A549 (cell line): ENCODE data around the gene PTPA.

Source experiments
- EP300 ChIP-seq, 2 experiments: fragments of >200 bp; sonication (Bioruptor Twin); formaldehyde crosslinking; IDR thresholded peaks; 2 replicates in 1 of 2; 3 replicates in 1 of 2; pipeline ENCODE4 v1.6.1; 2016 to 2017
- HOXA7 ChIP-seq: fragments of 250-450 bp; sonication (Bioruptor Pico); IDR thresholded peaks from 2 replicates; pipeline ENCODE4 v1.5.0; 2020; ENCODE audit warnings: mild to moderate bottlenecking, moderate library complexity
- POLR2A ChIP-seq: IDR thresholded peaks from 2 replicates; pipeline ENCODE4 v1.6.1; 2012; ENCODE audit warnings: mild to moderate bottlenecking, low read length
- RFX5 ChIP-seq: fragments of 450-650 bp; IDR thresholded peaks from 2 replicates; pipeline ENCODE4 v1.7.1; 2014; ENCODE audit warnings: antibody characterized with exemption, mild to moderate bottlenecking, moderate library complexity
- ZFP36 ChIP-seq: fragments of 450-650 bp; IDR thresholded peaks from 2 replicates; pipeline ENCODE4 v1.6.1; 2014; ENCODE audit warnings: borderline replicate concordance; ENCODE audit not compliant: partially characterized antibody
- TF ChIP-seq, protein P1 (sequence below): fragments of >200 bp; sonication (Bioruptor Twin); formaldehyde crosslinking; IDR thresholded peaks from 3 replicates; pipeline ENCODE4 v1.5.1; 2016
- TF ChIP-seq, protein P2 (sequence below): fragments of 150-350 bp; IDR thresholded peaks from 2 replicates; pipeline ENCODE4 v1.6.1; 2014; ENCODE audit warnings: low read depth, mild to moderate bottlenecking, low read length
- TF ChIP-seq, protein P3 (sequence below): fragments of 250-450 bp; sonication (Bioruptor Pico); IDR thresholded peaks from 2 replicates; pipeline ENCODE4 v1.5.0; 2020; ENCODE audit warnings: low read depth, mild to moderate bottlenecking, moderate library complexity
- TF ChIP-seq, protein P4 (sequence below): IDR thresholded peaks from 2 replicates; pipeline ENCODE4 v1.6.1; 2012
- TF ChIP-seq, protein P5 (sequence below): fragments of 450-650 bp; IDR thresholded peaks from 2 replicates; pipeline ENCODE4 v1.6.1; 2014; ENCODE audit warnings: antibody characterized with exemption

DNA sequence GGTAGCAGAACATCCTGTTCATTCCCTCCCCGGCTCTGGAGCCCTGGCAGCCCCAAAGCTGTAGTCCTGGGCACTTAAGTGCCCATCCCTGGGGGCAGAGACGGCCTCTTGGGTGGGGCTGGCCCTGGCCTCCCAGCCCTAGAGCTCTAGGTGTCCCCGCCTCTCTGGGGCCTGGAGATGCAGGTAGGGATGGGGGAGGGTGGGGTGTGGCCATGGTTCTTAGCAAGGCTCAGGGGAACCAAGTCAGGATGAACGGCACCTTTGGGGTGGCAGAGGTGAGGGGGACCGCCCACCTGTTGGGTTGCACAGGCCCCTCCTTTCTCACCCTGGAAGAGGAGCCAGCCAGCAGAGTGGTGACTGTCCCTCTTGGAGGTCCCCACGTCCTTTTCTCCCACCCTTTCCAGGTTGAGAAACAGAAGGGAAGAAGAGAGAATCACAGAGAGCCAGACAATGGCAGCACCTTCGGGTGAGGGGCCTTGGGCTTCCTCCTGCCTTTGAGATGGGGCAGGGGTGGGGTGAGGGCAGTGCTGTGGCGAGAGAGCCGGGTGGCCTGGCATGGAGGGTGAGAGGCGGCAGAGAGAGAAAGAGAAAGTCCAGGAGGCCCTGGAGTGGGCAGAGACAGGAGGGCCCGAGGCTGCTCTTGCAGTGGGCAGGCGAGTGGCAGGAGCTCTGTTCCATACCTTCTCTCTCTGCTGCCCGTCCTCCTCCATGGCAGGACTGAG is 3.0 kb upstream of the PTPA start:
- no peak for TF ChIP-seq POLR2A
- TF ChIP-seq, protein P1, sequence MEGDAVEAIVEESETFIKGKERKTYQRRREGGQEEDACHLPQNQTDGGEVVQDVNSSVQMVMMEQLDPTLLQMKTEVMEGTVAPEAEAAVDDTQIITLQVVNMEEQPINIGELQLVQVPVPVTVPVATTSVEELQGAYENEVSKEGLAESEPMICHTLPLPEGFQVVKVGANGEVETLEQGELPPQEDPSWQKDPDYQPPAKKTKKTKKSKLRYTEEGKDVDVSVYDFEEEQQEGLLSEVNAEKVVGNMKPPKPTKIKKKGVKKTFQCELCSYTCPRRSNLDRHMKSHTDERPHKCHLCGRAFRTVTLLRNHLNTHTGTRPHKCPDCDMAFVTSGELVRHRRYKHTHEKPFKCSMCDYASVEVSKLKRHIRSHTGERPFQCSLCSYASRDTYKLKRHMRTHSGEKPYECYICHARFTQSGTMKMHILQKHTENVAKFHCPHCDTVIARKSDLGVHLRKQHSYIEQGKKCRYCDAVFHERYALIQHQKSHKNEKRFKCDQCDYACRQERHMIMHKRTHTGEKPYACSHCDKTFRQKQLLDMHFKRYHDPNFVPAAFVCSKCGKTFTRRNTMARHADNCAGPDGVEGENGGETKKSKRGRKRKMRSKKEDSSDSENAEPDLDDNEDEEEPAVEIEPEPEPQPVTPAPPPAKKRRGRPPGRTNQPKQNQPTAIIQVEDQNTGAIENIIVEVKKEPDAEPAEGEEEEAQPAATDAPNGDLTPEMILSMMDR = no peak
- no peak for TF ChIP-seq EP300 (IDR thresholded peaks at IDR 0.05)
- TF ChIP-seq, protein P2, sequence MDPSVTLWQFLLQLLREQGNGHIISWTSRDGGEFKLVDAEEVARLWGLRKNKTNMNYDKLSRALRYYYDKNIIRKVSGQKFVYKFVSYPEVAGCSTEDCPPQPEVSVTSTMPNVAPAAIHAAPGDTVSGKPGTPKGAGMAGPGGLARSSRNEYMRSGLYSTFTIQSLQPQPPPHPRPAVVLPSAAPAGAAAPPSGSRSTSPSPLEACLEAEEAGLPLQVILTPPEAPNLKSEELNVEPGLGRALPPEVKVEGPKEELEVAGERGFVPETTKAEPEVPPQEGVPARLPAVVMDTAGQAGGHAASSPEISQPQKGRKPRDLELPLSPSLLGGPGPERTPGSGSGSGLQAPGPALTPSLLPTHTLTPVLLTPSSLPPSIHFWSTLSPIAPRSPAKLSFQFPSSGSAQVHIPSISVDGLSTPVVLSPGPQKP = no peak
- TF ChIP-seq, protein P3, sequence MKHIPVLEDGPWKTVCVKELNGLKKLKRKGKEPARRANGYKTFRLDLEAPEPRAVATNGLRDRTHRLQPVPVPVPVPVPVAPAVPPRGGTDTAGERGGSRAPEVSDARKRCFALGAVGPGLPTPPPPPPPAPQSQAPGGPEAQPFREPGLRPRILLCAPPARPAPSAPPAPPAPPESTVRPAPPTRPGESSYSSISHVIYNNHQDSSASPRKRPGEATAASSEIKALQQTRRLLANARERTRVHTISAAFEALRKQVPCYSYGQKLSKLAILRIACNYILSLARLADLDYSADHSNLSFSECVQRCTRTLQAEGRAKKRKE = no peak
- no peak for TF ChIP-seq RFX5
- TF ChIP-seq, protein P4, sequence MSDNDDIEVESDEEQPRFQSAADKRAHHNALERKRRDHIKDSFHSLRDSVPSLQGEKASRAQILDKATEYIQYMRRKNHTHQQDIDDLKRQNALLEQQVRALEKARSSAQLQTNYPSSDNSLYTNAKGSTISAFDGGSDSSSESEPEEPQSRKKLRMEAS = no peak
- no peak for TF ChIP-seq HOXA7 (CRISPR knock-in tag)
- TF ChIP-seq ZFP36 = no peak
- TF ChIP-seq, protein P5, sequence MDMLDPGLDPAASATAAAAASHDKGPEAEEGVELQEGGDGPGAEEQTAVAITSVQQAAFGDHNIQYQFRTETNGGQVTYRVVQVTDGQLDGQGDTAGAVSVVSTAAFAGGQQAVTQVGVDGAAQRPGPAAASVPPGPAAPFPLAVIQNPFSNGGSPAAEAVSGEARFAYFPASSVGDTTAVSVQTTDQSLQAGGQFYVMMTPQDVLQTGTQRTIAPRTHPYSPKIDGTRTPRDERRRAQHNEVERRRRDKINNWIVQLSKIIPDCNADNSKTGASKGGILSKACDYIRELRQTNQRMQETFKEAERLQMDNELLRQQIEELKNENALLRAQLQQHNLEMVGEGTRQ = no peak
